A549 (cell line): ENCODE results near the gene NEAT1.

Experiments used
- CTCF ChIP-seq: fragments of >200 bp; sonication (Bioruptor Twin); formaldehyde crosslinking; IDR thresholded peaks from 3 replicates; pipeline ENCODE4 v1.5.1; 2016
- EP300 ChIP-seq, 2 experiments: fragments of >200 bp; sonication (Bioruptor Twin); formaldehyde crosslinking; IDR thresholded peaks; 2 replicates in 1 of 2; 3 replicates in 1 of 2; pipeline ENCODE4 v1.6.1; 2016 to 2017
- JUNB ChIP-seq: fragments of >200 bp; sonication (Bioruptor Twin); formaldehyde crosslinking; IDR thresholded peaks from 2 replicates; pipeline ENCODE4 v1.6.1; 2016
- KDM1A ChIP-seq: fragments of 200-600 bp; sonication (generic); IDR thresholded peaks from 2 replicates; pipeline ENCODE4 v1.6.1; 2016; ENCODE audit warnings: low read depth, mild to moderate bottlenecking
- MAFK ChIP-seq: fragments of 450-650 bp; IDR thresholded peaks from 2 replicates; pipeline ENCODE4 v1.6.1; 2014; ENCODE audit not compliant: partially characterized antibody
- PHF8 ChIP-seq: fragments of 200-600 bp; sonication (generic); IDR thresholded peaks from 2 replicates; pipeline ENCODE4 v1.6.1; 2016; ENCODE audit warnings: low read depth, mild to moderate bottlenecking, antibody characterized with exemption, moderate library complexity, borderline replicate concordance
- POLR2A ChIP-seq: IDR thresholded peaks from 2 replicates; pipeline ENCODE4 v1.6.1; 2012; ENCODE audit warnings: mild to moderate bottlenecking, low read length
- POLR2AphosphoS2 ChIP-seq: conservative IDR thresholded peaks from 2 replicates; pipeline ENCODE4 v1.6.1; 2012; ENCODE audit warnings: low read length, improper control_type of control experiment, inconsistent platforms
- RAD21 ChIP-seq, 2 experiments: fragments of >200 bp in 1 of 2; sonication (Bioruptor Twin) in 1 of 2; formaldehyde crosslinking in 1 of 2; IDR thresholded peaks in 1 of 2; conservative IDR thresholded peaks in 1 of 2; 2 replicates in 1 of 2; 3 replicates in 1 of 2; pipeline ENCODE4 v1.6.1; 2012 to 2018; ENCODE audit warnings: inconsistent platforms in 1 of 2
- TP53 ChIP-seq: fragments of 250-450 bp; sonication (Bioruptor Pico); IDR thresholded peaks from 2 replicates; pipeline ENCODE4 v1.5.0; 2021; ENCODE audit warnings: mild to moderate bottlenecking, moderate library complexity
- ZC3H11A ChIP-seq: fragments of 450-650 bp; IDR thresholded peaks from 2 replicates; pipeline ENCODE4 v1.6.1; 2014; ENCODE audit warnings: antibody characterized with exemption, mild to moderate bottlenecking
- TF ChIP-seq, protein P1 (sequence below): fragments of 150-350 bp; IDR thresholded peaks from 2 replicates; pipeline ENCODE4 v1.6.1; 2014; ENCODE audit warnings: low read depth, mild to moderate bottlenecking, low read length
- TF ChIP-seq, protein P2 (sequence below): IDR thresholded peaks from 2 replicates; pipeline ENCODE4 v1.6.1; 2012
- TF ChIP-seq, protein P3 (sequence below): fragments of 450-650 bp; IDR thresholded peaks from 2 replicates; pipeline ENCODE4 v1.6.1; 2014; ENCODE audit warnings: antibody characterized with exemption

GRCh38 chr11:65416341-65416824, 6.2 kb upstream of the NEAT1 start:
- TF ChIP-seq, protein P1, sequence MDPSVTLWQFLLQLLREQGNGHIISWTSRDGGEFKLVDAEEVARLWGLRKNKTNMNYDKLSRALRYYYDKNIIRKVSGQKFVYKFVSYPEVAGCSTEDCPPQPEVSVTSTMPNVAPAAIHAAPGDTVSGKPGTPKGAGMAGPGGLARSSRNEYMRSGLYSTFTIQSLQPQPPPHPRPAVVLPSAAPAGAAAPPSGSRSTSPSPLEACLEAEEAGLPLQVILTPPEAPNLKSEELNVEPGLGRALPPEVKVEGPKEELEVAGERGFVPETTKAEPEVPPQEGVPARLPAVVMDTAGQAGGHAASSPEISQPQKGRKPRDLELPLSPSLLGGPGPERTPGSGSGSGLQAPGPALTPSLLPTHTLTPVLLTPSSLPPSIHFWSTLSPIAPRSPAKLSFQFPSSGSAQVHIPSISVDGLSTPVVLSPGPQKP: no peak
- TF ChIP-seq EP300 (IDR thresholded peaks at IDR 0.05) (no peak), POLR2A (peak; percentile 28; the same call in 1 of the 2 replicates), CTCF (peak; percentile 92), KDM1A (no peak), RAD21 (conservative IDR thresholded peaks at IDR 0.05 in 1 of 2, IDR thresholded peaks at IDR 0.05 in 1 of 2) (peak; percentile 94), TP53 (CRISPR knock-in tag) (0 out of 2 replicates have a peak, but pooled peaks have one; percentile 11), PHF8 (no peak), MAFK (no peak), ZC3H11A (no peak), JUNB (no peak), POLR2AphosphoS2 (no peak)
- TF ChIP-seq, protein P2, sequence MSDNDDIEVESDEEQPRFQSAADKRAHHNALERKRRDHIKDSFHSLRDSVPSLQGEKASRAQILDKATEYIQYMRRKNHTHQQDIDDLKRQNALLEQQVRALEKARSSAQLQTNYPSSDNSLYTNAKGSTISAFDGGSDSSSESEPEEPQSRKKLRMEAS: peak; percentile 62; the same call in 1 of the 2 replicates
- TF ChIP-seq, protein P3, sequence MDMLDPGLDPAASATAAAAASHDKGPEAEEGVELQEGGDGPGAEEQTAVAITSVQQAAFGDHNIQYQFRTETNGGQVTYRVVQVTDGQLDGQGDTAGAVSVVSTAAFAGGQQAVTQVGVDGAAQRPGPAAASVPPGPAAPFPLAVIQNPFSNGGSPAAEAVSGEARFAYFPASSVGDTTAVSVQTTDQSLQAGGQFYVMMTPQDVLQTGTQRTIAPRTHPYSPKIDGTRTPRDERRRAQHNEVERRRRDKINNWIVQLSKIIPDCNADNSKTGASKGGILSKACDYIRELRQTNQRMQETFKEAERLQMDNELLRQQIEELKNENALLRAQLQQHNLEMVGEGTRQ: no peak
